ENCODE data around the gene PLPPR5. TPM values are rescaled to one million over a fixed set of nuclear protein-coding genes. Genes with fewer than 3 reads are reported as not detected.

Gene PLPPR5
- total RNA-seq, 1 donor from 2014 or later, result not detected

DNA sequence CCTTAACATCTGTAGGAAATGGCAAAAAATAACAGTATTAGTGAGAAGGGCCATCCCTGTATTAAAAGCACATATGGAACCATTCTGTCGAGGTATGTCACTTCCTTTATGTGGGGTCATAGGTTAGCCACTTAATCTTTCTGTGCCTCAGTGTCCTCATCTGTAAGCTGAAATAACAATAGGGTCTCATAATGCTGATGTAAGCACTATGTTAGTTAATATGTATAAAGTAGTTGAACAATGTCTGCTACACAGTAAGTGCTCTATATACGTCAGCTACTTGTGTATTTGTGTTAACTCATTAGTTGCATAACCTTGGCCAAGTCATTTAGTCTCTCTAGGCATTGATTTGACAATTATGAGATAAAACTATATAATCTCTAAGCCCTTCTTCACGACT, 11.8 kb downstream of the PLPPR5 start:
- Histone ChIP-seq H3K4me3 (ENCODE audit: low read depth, low read length) (no peak overlapping the region), H3K27me3 (ENCODE audit: control insufficient read depth, insufficient read depth, low read length) (no peaks in the 10 kb centered on the region), H3K36me3 (ENCODE audit: control insufficient read depth, insufficient read depth, low read length) (no peaks in the 10 kb centered on the region)
- TF ChIP-seq, protein P1, sequence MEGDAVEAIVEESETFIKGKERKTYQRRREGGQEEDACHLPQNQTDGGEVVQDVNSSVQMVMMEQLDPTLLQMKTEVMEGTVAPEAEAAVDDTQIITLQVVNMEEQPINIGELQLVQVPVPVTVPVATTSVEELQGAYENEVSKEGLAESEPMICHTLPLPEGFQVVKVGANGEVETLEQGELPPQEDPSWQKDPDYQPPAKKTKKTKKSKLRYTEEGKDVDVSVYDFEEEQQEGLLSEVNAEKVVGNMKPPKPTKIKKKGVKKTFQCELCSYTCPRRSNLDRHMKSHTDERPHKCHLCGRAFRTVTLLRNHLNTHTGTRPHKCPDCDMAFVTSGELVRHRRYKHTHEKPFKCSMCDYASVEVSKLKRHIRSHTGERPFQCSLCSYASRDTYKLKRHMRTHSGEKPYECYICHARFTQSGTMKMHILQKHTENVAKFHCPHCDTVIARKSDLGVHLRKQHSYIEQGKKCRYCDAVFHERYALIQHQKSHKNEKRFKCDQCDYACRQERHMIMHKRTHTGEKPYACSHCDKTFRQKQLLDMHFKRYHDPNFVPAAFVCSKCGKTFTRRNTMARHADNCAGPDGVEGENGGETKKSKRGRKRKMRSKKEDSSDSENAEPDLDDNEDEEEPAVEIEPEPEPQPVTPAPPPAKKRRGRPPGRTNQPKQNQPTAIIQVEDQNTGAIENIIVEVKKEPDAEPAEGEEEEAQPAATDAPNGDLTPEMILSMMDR (IDR thresholded peaks at IDR 0.05; ENCODE audit: insufficient read depth, low read length, severe bottlenecking), result no peak
- FAIRE-seq (no peak), DNase-seq (ENCODE audit: low read depth) (no peak)

GRCh38 chr1:98991127-98992012, 13.3 kb downstream of the PLPPR5 start:
- no peak overlapping the region for H3K4me3 ChIP-seq (ENCODE audit: low read depth, low read length)
- H3K36me3 ChIP-seq (ENCODE audit: control insufficient read depth, insufficient read depth, low read length), result no peaks in the 10 kb centered on the region
- DNase-seq (ENCODE audit: low read depth) (peak; percentile 99), FAIRE-seq (no peak)
- no peaks in the 10 kb centered on the region for H3K27me3 ChIP-seq (ENCODE audit: control insufficient read depth, insufficient read depth, low read length)
- TF ChIP-seq, protein P1 (IDR thresholded peaks at IDR 0.05; ENCODE audit: insufficient read depth, low read length, severe bottlenecking), result peak; percentile 22

GRCh38 chr1:98989556-98989907, 15.1 kb downstream of the PLPPR5 start:
- TF ChIP-seq, protein P1 (IDR thresholded peaks at IDR 0.05; ENCODE audit: insufficient read depth, low read length, severe bottlenecking), result no peak
- DNase-seq (ENCODE audit: low read depth), result no peak
- no peak for FAIRE-seq

GRCh38 chr1:98988904-98989555, 15.6 kb downstream of the PLPPR5 start:
- TF ChIP-seq, protein P1 (IDR thresholded peaks at IDR 0.05; ENCODE audit: insufficient read depth, low read length, severe bottlenecking), result no peak
- no peaks in the 10 kb centered on the region for H3K27me3 ChIP-seq (ENCODE audit: control insufficient read depth, insufficient read depth, low read length)
- no peak overlapping the region for H3K4me3 ChIP-seq (ENCODE audit: low read depth, low read length)
- no peak for DNase-seq (ENCODE audit: low read depth)
- no peak for FAIRE-seq
- H3K36me3 ChIP-seq (ENCODE audit: control insufficient read depth, insufficient read depth, low read length), result no peaks in the 10 kb centered on the region

More at GRCh38 chr1:98989556-98989907, 15.1 kb downstream of the PLPPR5 start:
- Histone ChIP-seq H3K36me3 (ENCODE audit: control insufficient read depth, insufficient read depth, low read length) (no peaks in the 10 kb centered on the region), H3K4me3 (ENCODE audit: low read depth, low read length) (no peak overlapping the region), H3K27me3 (ENCODE audit: control insufficient read depth, insufficient read depth, low read length) (no peaks in the 10 kb centered on the region)

- FAIRE-seq, result no peak
- TF ChIP-seq, protein P1 (IDR thresholded peaks at IDR 0.05; ENCODE audit: insufficient read depth, low read length, severe bottlenecking), result no peak
Measured at GRCh38 chr1:98985687-98986086, 19.0 kb downstream of the PLPPR5 start.

More at GRCh38 chr1:98985687-98986086, 19.0 kb downstream of the PLPPR5 start:
- Histone ChIP-seq H3K36me3 (ENCODE audit: control insufficient read depth, insufficient read depth, low read length) (no peaks in the 10 kb centered on the region), H3K27me3 (ENCODE audit: control insufficient read depth, insufficient read depth, low read length) (no peaks in the 10 kb centered on the region), H3K4me3 (ENCODE audit: low read depth, low read length) (no peak overlapping the region)
- no peak for DNase-seq (ENCODE audit: low read depth)
